Kidney capillary endothelial cell (primary cell): ENCODE measurements around the gene ARHGEF40.
A peak's percentile ranks its signal among the peaks of the same experiment; 100 is the strongest.
"Not testable (repeated sequence)": the region's sequence is repeated elsewhere in the genome, so short reads cannot be mapped to it uniquely, and the experiment has no call there.

ENCODE experiments used
- DNase-seq: peaks from one replicate; pipeline ENCODE4 v3.0.0-alpha.2; 2018; ENCODE audit warnings: low spot score

The ARHGEF40 gene

GRCh38 chr14:21039585-21040369, 30.3 kb upstream of the ARHGEF40 start:
- DNase-seq = peak; percentile 42

GRCh38 chr14:21040370-21040925, 29.7 kb upstream of the ARHGEF40 start:
- no peak for DNase-seq

GRCh38 chr14:21040941-21041340, 29.2 kb upstream of the ARHGEF40 start:
- DNase-seq = not testable (repeated sequence)

- DNase-seq = no peak
Observed at GRCh38 chr14:21041676-21042433, 28.2 kb upstream of the ARHGEF40 start, which contains the start of gene RNASE7. Gene RNASE7, plus strand, starts transcription at chr14:21042362. Its CDS starts 631 bp downstream, at chr14:21042993.

- no peak for DNase-seq
Observed at GRCh38 chr14:21042918-21043317, 27.2 kb upstream of the ARHGEF40 start.

GRCh38 chr14:21043387-21043973, 26.6 kb upstream of the ARHGEF40 start:
- no peak for DNase-seq

GRCh38 chr14:21043974-21044618, 26.0 kb upstream of the ARHGEF40 start:
- peak; percentile 32 for DNase-seq

GRCh38 chr14:21047378-21047781, 22.7 kb upstream of the ARHGEF40 start:
- no peak for DNase-seq

- DNase-seq = no peak
Observed at GRCh38 chr14:21048638-21049037, 21.5 kb upstream of the ARHGEF40 start.

GRCh38 chr14:21049271-21049673, 20.8 kb upstream of the ARHGEF40 start:
- no peak for DNase-seq

GRCh38 chr14:21050597-21050996, 19.5 kb upstream of the ARHGEF40 start:
- no peak for DNase-seq

GRCh38 chr14:21053184-21054122, 16.7 kb upstream of the ARHGEF40 start:
- no peak for DNase-seq

- no peak for DNase-seq
Observed at GRCh38 chr14:21054123-21054767, 15.9 kb upstream of the ARHGEF40 start.

- no peak for DNase-seq
Observed at GRCh38 chr14:21054768-21055145, 15.3 kb upstream of the ARHGEF40 start.

GRCh38 chr14:21055432-21056117, 14.5 kb upstream of the ARHGEF40 start:
- DNase-seq = no peak

GRCh38 chr14:21056520-21057163, 13.5 kb upstream of the ARHGEF40 start:
- no peak for DNase-seq

- no peak for DNase-seq
Observed at GRCh38 chr14:21057803-21058675, 12.1 kb upstream of the ARHGEF40 start, which contains the start of gene RNASE8. Gene RNASE8, plus strand, starts transcription at chr14:21057822. Its CDS starts 71 bp downstream, at chr14:21057893.

- DNase-seq = no peak
Observed at GRCh38 chr14:21058903-21059302, 11.2 kb upstream of the ARHGEF40 start.
